ENCODE measurements around the gene HOATZ.

DNA sequence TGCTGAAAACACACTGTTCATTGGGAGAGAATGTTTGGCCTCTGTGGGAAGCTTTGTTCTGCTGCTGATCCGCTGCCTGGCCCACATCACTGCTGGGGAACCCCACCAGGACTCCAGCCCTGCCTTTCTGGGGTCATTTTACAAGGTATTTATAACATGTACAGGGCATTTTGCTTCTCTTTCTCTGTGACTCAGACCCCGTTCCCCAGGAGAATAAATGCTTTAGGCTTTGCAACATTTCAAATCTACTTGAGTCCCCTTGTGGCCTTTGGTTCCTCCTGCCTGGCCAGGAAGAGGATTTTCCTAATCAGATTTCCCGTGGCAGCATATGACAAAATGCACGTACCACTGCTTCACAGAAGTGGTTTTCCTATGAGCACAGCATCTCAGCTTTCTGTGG, 45.4 kb upstream of the HOATZ start:
- TF ChIP-seq POLR2A (IDR thresholded peaks at IDR 0.05) = no peak
- TF ChIP-seq, protein P1, sequence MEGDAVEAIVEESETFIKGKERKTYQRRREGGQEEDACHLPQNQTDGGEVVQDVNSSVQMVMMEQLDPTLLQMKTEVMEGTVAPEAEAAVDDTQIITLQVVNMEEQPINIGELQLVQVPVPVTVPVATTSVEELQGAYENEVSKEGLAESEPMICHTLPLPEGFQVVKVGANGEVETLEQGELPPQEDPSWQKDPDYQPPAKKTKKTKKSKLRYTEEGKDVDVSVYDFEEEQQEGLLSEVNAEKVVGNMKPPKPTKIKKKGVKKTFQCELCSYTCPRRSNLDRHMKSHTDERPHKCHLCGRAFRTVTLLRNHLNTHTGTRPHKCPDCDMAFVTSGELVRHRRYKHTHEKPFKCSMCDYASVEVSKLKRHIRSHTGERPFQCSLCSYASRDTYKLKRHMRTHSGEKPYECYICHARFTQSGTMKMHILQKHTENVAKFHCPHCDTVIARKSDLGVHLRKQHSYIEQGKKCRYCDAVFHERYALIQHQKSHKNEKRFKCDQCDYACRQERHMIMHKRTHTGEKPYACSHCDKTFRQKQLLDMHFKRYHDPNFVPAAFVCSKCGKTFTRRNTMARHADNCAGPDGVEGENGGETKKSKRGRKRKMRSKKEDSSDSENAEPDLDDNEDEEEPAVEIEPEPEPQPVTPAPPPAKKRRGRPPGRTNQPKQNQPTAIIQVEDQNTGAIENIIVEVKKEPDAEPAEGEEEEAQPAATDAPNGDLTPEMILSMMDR (IDR thresholded peaks at IDR 0.05) = no peak

Data from testis (tissue), 2 donors.